ENCODE data around the gene BCL10. TPM values are rescaled to one million over a fixed set of nuclear protein-coding genes. Genes with fewer than 3 reads are reported as not detected.

The BCL10 gene
- total RNA-seq, 1 experiment from 2014 or later, result 33.8 TPM

- ATAC-seq, result no peak
- ChIA-PET RAD21 (ENCODE audit: low non-redundant PET in 1 of 2, low total read pairs in 2 of 2, uncharacterized antibody in 2 of 2, unreplicated experiment in 2 of 2) (no interaction called here), POLR2A (interaction anchor here (1.0 to 1.8 kb wide), 2 partner anchors 11 to 12 kb away, joined by 3 to 9 read pairs; no protein-coding TSS in a partner anchor), CTCF (interaction anchor here (0.6 to 3.0 kb wide), 2 partner anchors 19 to 25 kb away, joined by 3 to 24 read pairs; partner anchors contain the start of gene C1orf52)
- no TSS peak for BruUV-seq (replicated peaks)
- H3K4me2 ChIP-seq (ENCODE audit: low read length), result no peak overlapping the region
- H3K9me2 ChIP-seq (ENCODE audit: insufficient read depth), result no peaks in the 10 kb centered on the region
- no peak for DNase-seq (ENCODE audit: low read depth, low spot score)
- no peaks in the 10 kb centered on the region for H3K36me3 ChIP-seq (ENCODE audit: control insufficient read depth in 1 of 2, insufficient read depth in 2 of 2, low read length in 2 of 2)
- no peaks in the 10 kb centered on the region for H3K9me3 ChIP-seq (ENCODE audit: control insufficient read depth in 1 of 2, insufficient read depth in 1 of 2, low read depth in 1 of 2, low read length in 2 of 2)
- no peak overlapping the region for H2AFZ ChIP-seq (ENCODE audit: low read depth, low read length, poor library complexity, severe bottlenecking)
- no peak overlapping the region for H3K4me3 ChIP-seq (replicated peaks in 1 of 2; ENCODE audit: low read depth in 1 of 2, low read length in 2 of 2)
- intact Hi-C loops (cut with micrococcal nuclease), result no loop called here
- TF ChIP-seq EZH2phosphoT487 (IDR thresholded peaks at IDR 0.05; ENCODE audit: borderline replicate concordance) (no peak), POLR2A (IDR thresholded peaks at IDR 0.05; ENCODE audit: borderline replicate concordance, extremely low read depth, insufficient read depth, insufficient read length) (no peak), ELF1 (IDR thresholded peaks at IDR 0.05; ENCODE audit: borderline replicate concordance, low read depth) (no peak), ZNF274 (IDR thresholded peaks at IDR 0.05; ENCODE audit: low read depth, low read length) (no peak), SP1 (IDR thresholded peaks at IDR 0.05; ENCODE audit: low read depth) (no peak), SRF (IDR thresholded peaks at IDR 0.05; ENCODE audit: low read depth) (no peak)
- H3K27ac ChIP-seq (ENCODE audit: low read depth, low read length), result no peak overlapping the region
- H3K4me1 ChIP-seq (ENCODE audit: control insufficient read depth in 1 of 2, insufficient read depth in 2 of 2, low read length in 2 of 2), result peaks cover 16 to 52% of the 10 kb centered on the region in 2 experiments
- no peaks in the 10 kb centered on the region for H3K27me3 ChIP-seq (ENCODE audit: insufficient read depth, low read length)
- no peak overlapping the region for H3K9ac ChIP-seq (ENCODE audit: low read length)
- H4K20me1 ChIP-seq (ENCODE audit: insufficient read depth), result no peaks in the 10 kb centered on the region
- H3K79me2 ChIP-seq (ENCODE audit: insufficient read depth, low read length), result peaks cover 34% of the 10 kb centered on the region
Measured at GRCh38 chr1:85277802-85278201, 1.4 kb upstream of the BCL10 start.

DNA sequence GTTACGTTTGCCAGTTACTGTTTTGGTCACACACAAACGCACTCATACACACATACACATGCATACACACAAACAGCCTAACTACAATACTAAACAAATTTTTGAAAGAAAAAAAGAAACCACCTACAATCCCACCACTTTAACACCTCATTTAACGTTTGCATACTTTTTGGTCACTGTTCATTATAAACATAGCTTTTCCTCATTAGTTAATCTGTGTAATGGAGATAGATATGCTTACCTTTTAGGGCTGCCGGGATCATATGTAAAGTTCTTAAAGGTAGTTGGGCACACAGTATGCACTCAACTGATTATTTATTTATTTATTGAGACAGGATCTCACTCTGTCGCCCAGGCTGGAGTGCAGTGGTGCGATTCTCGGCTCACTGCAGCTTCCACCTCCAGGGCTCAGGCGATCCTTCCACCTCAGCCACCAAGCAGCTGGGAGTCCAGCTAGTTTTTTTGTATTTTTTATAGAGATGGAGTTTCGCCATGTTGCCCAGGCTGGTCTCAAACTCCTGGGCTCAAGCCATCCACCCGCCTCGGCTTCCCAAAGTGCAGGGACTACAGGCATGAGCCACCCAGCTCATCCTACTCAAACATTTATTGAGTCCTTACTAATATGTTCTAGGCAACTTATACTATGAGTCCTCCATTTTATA is 677 bp upstream of the BCL10 start:
- RAD21 ChIA-PET (ENCODE audit: low non-redundant PET in 1 of 2, low total read pairs in 2 of 2, uncharacterized antibody in 2 of 2, unreplicated experiment in 2 of 2), result interaction anchor here (0.7 to 1.5 kb wide), 3 partner anchors 18 to 332 kb away, joined by 3 to 6 read pairs (median 4); partner anchors contain the start of gene C1orf52 (in 1 of the 2)
- intact Hi-C loops (cut with micrococcal nuclease), result no loop called here
- Histone ChIP-seq H2AFZ (ENCODE audit: low read depth, low read length, poor library complexity, severe bottlenecking) (no peak overlapping the region), H3K9me2 (ENCODE audit: insufficient read depth) (no peaks in the 10 kb centered on the region), H3K9ac (ENCODE audit: low read length) (peak overlapping the region; percentile 75), H4K20me1 (ENCODE audit: insufficient read depth) (no peaks in the 10 kb centered on the region), H3K9me3 (ENCODE audit: control insufficient read depth in 1 of 2, insufficient read depth in 1 of 2, low read depth in 1 of 2, low read length in 2 of 2) (no peaks in the 10 kb centered on the region), H3K36me3 (ENCODE audit: control insufficient read depth in 1 of 2, insufficient read depth in 2 of 2, low read length in 2 of 2) (no peaks in the 10 kb centered on the region), H3K79me2 (ENCODE audit: insufficient read depth, low read length) (peaks cover 41% of the 10 kb centered on the region), H3K27ac (ENCODE audit: low read depth, low read length) (peak overlapping the region; percentile 20), H3K4me3 (replicated peaks in 1 of 2; ENCODE audit: low read depth in 1 of 2, low read length in 2 of 2) (peak overlapping the region; percentile 67 to 70), H3K4me2 (ENCODE audit: low read length) (peak overlapping the region; percentile 87), H3K27me3 (ENCODE audit: insufficient read depth, low read length) (no peaks in the 10 kb centered on the region), H3K4me1 (ENCODE audit: control insufficient read depth in 1 of 2, insufficient read depth in 2 of 2, low read length in 2 of 2) (peaks cover 16 to 46% of the 10 kb centered on the region in 2 experiments)
- TSS peak; percentile 96 for BruUV-seq (replicated peaks)
- ATAC-seq (no peak), DNase-seq (ENCODE audit: low read depth, low spot score) (no peak)
- POLR2A ChIA-PET, result interaction anchor here (0.8 to 2.0 kb wide), 9 partner anchors 8 to 304 kb away, joined by 3 to 9 read pairs (median 5); partner anchors contain the start of genes C1orf52 and CCN1
- CTCF ChIA-PET, result interaction anchor here (0.6 to 3.0 kb wide), 8 partner anchors 13 to 332 kb away, joined by 3 to 24 read pairs (median 4); partner anchors contain the start of gene C1orf52
- no peak; the same call in 1 of the 2 replicates for TF ChIP-seq SIN3A (IDR thresholded peaks at IDR 0.05; ENCODE audit: low read depth)
- no peak for TF ChIP-seq POLR2A (IDR thresholded peaks at IDR 0.05; ENCODE audit: borderline replicate concordance, extremely low read depth, insufficient read depth, insufficient read length)
- TF ChIP-seq EGR1 (IDR thresholded peaks at IDR 0.05; ENCODE audit: low read depth), result 0 out of 2 replicates have a peak, but pooled peaks have one; percentile 15
- no peak for TF ChIP-seq CBX3 (IDR thresholded peaks at IDR 0.05; ENCODE audit: low read depth)
- TF ChIP-seq SP1 (IDR thresholded peaks at IDR 0.05; ENCODE audit: low read depth), result no peak
- TF ChIP-seq, protein P1, sequence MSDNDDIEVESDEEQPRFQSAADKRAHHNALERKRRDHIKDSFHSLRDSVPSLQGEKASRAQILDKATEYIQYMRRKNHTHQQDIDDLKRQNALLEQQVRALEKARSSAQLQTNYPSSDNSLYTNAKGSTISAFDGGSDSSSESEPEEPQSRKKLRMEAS (IDR thresholded peaks at IDR 0.05), result 0 out of 2 replicates have a peak, but pooled peaks have one; percentile 29
- TF ChIP-seq SRF (IDR thresholded peaks at IDR 0.05; ENCODE audit: low read depth), result 0 out of 2 replicates have a peak, but pooled peaks have one; percentile 19
- TF ChIP-seq ELF1 (IDR thresholded peaks at IDR 0.05; ENCODE audit: borderline replicate concordance, low read depth), result no peak
- TF ChIP-seq YY1 (IDR thresholded peaks at IDR 0.05; ENCODE audit: extremely low read depth, insufficient replicate concordance, low read depth, low read length), result no peak
- no peak for TF ChIP-seq CEBPB (IDR thresholded peaks at IDR 0.05; ENCODE audit: low read depth)
- no peak for TF ChIP-seq ZFX (IDR thresholded peaks at IDR 0.05)

Data from HCT116 (cell line).